Suprapubic skin (tissue), 4 donors: ENCODE measurements around the gene C12orf50. TPM values are rescaled to one million over a fixed set of nuclear protein-coding genes. Genes with fewer than 3 reads are reported as not detected.

ENCODE experiments used
- DNase-seq, 2 donors: peaks; one replicate each; pipeline ENCODE4 v3.0.0-alpha.2; 2019; ENCODE audit warnings: low spot score in 2 of 2
- H3K27ac ChIP-seq: fragments of 200-600 bp; sonication (generic); one replicate; pipeline ENCODE4 v1.5.1; 2019
- H3K27me3 ChIP-seq: fragments of 200-600 bp; sonication (generic); one replicate; pipeline ENCODE4 v1.5.1; 2019
- H3K36me3 ChIP-seq: fragments of 200-600 bp; sonication (generic); one replicate; pipeline ENCODE4 v1.5.1; 2019
- H3K4me1 ChIP-seq: fragments of 200-600 bp; sonication (generic); one replicate; pipeline ENCODE4 v1.5.1; 2019
- H3K4me3 ChIP-seq: fragments of 200-600 bp; sonication (generic); one replicate; pipeline ENCODE4 v1.5.1; 2019; ENCODE audit warnings: mild to moderate bottlenecking
- H3K9me3 ChIP-seq: fragments of 200-600 bp; sonication (generic); one replicate; pipeline ENCODE4 v1.5.1; 2019
- EP300 ChIP-seq: sonication (generic); formaldehyde crosslinking; IDR thresholded peaks from one replicate; pipeline ENCODE4 v1.6.1; 2017; ENCODE audit warnings: antibody characterized with exemption
- POLR2A ChIP-seq, 2 donors: fragments of 450-650 bp; IDR thresholded peaks; one replicate each; pipeline ENCODE4 v1.6.1; 2017; ENCODE audit warnings: antibody characterized with exemption in 2 of 2, mild to moderate bottlenecking in 2 of 2, moderate library complexity in 2 of 2
- POLR2AphosphoS5 ChIP-seq, 3 donors: sonication (generic); formaldehyde crosslinking; IDR thresholded peaks; one replicate each; pipeline ENCODE4 v1.6.1; 2017; ENCODE audit warnings: antibody characterized with exemption in 3 of 3
- WGBS: methylation state at CpG from one replicate; pipeline ENCODE4 v1.1.5; 2018; 5-methylcytosine and 5-hydroxymethylcytosine counted together
- total RNA-seq, 4 donors: library from RNA; depleted of rRNA; stranded (reverse); fragments of >200 nt; gene quantifications; one replicate each; pipeline ENCODE4 v1.1.0, GENCODE V29; 2016
- TF ChIP-seq, protein P1 (sequence below), 2 donors: fragments of 200-600 bp in 1 of 2; fragments of 450-650 bp in 1 of 2; sonication (generic) in 1 of 2; IDR thresholded peaks; one replicate each; pipeline ENCODE4 v1.5.1; 2016 to 2019; ENCODE audit warnings: antibody characterized with exemption in 2 of 2, mild to moderate bottlenecking in 1 of 2, moderate library complexity in 1 of 2

The C12orf50 gene
- total RNA-seq, 4 donors from 2014 or later, result not detected

DNA sequence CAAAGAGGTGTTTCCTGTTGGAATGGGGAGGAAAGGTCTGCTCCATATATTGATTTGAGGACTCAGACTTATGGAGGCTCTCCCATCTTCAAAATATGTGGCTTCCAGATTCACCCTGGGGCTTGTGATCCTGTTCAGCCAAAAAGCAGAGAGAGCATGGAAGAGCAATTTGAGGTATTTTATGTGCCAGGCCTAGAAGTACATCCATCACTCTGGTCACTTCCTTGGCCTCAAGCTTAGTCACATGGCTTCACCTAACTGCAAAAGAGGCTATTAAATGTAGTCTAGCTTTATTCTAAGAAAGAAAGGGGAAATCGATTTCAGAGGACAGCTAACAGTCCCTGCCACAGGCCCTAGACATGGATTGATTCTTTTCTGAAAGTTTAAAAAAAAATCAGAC, 86.2 kb downstream of the C12orf50 start:
- Histone ChIP-seq H3K27ac (no peak overlapping the region), H3K4me3 (no peak overlapping the region), H3K27me3 (no peaks in the 10 kb centered on the region), H3K4me1 (no peaks in the 10 kb centered on the region), H3K36me3 (no peaks in the 10 kb centered on the region), H3K9me3 (no peaks in the 10 kb centered on the region)
- no peak for DNase-seq
- 64% methylated on average over 1 of the region's 1 CpG for WGBS
- TF ChIP-seq POLR2A (IDR thresholded peaks at IDR 0.05) (no peak), EP300 (no peak), POLR2AphosphoS5 (IDR thresholded peaks at IDR 0.05) (no peak)
- TF ChIP-seq, protein P1, sequence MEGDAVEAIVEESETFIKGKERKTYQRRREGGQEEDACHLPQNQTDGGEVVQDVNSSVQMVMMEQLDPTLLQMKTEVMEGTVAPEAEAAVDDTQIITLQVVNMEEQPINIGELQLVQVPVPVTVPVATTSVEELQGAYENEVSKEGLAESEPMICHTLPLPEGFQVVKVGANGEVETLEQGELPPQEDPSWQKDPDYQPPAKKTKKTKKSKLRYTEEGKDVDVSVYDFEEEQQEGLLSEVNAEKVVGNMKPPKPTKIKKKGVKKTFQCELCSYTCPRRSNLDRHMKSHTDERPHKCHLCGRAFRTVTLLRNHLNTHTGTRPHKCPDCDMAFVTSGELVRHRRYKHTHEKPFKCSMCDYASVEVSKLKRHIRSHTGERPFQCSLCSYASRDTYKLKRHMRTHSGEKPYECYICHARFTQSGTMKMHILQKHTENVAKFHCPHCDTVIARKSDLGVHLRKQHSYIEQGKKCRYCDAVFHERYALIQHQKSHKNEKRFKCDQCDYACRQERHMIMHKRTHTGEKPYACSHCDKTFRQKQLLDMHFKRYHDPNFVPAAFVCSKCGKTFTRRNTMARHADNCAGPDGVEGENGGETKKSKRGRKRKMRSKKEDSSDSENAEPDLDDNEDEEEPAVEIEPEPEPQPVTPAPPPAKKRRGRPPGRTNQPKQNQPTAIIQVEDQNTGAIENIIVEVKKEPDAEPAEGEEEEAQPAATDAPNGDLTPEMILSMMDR (IDR thresholded peaks at IDR 0.05), result no peak

DNA sequence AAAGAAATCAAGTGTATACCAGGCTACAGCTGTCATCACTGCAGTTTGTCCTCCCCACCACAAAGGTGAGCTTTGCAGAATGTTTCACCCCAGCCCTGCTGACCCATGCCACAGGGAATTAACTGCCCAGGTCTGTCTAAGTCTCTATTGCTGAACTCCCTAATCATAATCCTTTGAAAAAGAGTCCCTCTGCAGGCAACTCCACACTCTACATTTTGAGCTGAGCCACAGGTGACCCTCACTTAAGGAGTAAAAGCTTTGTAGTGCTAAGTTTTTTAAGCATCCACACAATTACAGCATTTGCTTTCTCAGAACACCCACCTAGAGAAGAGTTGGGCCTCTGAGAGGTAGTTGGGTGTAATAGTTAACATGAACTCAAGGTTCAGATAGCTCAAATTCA, 90.0 kb downstream of the C12orf50 start:
- no peaks in the 10 kb centered on the region for H3K36me3 ChIP-seq
- H3K9me3 ChIP-seq, result no peaks in the 10 kb centered on the region
- no peak for DNase-seq
- H3K27ac ChIP-seq, result no peak overlapping the region
- H3K4me3 ChIP-seq, result no peak overlapping the region
- TF ChIP-seq POLR2A (IDR thresholded peaks at IDR 0.05) (no peak), POLR2AphosphoS5 (IDR thresholded peaks at IDR 0.05) (no peak), EP300 (no peak)
- TF ChIP-seq, protein P1 (IDR thresholded peaks at IDR 0.05), result no peak
- H3K27me3 ChIP-seq, result no peaks in the 10 kb centered on the region
- no peaks in the 10 kb centered on the region for H3K4me1 ChIP-seq

DNA sequence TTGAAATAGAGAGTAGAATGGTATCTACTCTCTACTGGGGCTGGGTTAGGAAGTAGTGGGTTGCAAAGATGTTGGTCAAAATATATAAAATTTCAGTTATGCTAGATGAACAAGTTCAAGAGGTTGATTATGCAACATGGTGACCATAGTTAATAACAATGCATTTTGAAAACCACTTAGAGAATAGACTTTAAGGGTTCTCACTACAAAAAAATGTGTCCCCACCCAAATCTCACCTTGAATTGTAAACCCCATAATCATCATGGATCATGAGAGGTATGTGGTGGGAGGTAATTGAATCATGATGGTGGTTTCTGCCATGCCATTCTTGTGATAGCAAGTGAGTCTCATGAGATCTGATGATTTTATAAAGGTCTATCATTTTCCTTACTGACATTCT, 94.0 kb downstream of the C12orf50 start:
- H3K27ac ChIP-seq, result no peak overlapping the region
- no peaks in the 10 kb centered on the region for H3K36me3 ChIP-seq
- TF ChIP-seq EP300 (no peak), POLR2AphosphoS5 (IDR thresholded peaks at IDR 0.05) (no peak), POLR2A (IDR thresholded peaks at IDR 0.05) (no peak)
- TF ChIP-seq, protein P1 (IDR thresholded peaks at IDR 0.05), result no peak

DNA sequence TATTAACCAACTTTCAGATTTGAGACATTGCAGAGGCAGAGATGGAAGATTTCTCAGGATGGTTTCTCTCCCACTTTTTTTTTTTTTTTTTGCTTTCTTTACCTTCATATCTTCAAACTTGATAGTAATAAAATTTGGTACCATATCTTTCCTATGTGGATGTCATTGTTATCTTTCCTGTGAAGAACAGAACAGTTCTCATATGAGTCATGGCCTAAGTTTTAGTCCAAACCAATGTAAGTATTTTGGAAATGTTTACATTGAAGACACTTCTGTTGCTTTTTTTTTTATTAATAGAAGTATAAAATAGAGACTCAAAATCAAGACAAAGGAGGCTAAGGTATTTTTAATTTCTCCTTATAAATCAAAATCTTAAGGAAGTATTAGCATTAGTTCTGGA, 95.2 kb downstream of the C12orf50 start:
- DNase-seq, result no peak
- Histone ChIP-seq H3K9me3 (no peaks in the 10 kb centered on the region), H3K36me3 (no peaks in the 10 kb centered on the region), H3K27me3 (no peaks in the 10 kb centered on the region), H3K27ac (no peak overlapping the region), H3K4me3 (no peak overlapping the region), H3K4me1 (no peaks in the 10 kb centered on the region)
- no peak for TF ChIP-seq EP300
- TF ChIP-seq POLR2AphosphoS5 (IDR thresholded peaks at IDR 0.05), result no peak
- TF ChIP-seq, protein P1 (IDR thresholded peaks at IDR 0.05), result no peak
- no peak for TF ChIP-seq POLR2A (IDR thresholded peaks at IDR 0.05)

More for the DNA sequence above, 94.0 kb downstream of the C12orf50 start:
- Histone ChIP-seq H3K4me3 (no peak overlapping the region), H3K4me1 (no peaks in the 10 kb centered on the region), H3K27me3 (no peaks in the 10 kb centered on the region), H3K9me3 (no peaks in the 10 kb centered on the region)
- DNase-seq, result no peak

DNA sequence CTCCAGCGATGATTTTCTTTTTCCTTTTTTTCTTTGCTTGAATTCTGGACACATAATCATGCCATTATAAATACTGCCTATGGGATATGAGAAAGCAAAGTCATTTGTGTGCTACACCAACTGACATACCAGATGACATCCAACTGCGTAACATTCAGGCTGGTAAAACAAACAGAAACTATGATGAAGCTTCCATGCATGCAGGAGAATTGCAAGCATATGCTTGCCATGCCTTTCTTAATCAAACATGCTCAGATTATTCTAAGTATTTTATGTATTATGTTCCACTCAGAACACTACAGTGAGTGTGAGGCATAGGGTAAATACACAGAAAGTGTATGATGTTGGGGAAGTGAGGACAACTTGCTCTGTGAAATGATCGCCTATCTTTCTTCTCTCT, 97.4 kb downstream of the C12orf50 start:
- WGBS, result 73% methylated on average over 3 of the region's 3 CpGs
- H3K9me3 ChIP-seq, result no peaks in the 10 kb centered on the region
- no peaks in the 10 kb centered on the region for H3K27me3 ChIP-seq
- DNase-seq, result no peak
- H3K36me3 ChIP-seq, result no peaks in the 10 kb centered on the region
- no peaks in the 10 kb centered on the region for H3K4me1 ChIP-seq
- H3K4me3 ChIP-seq, result no peak overlapping the region
- no peak overlapping the region for H3K27ac ChIP-seq
- TF ChIP-seq EP300 (no peak), POLR2A (IDR thresholded peaks at IDR 0.05) (no peak), POLR2AphosphoS5 (IDR thresholded peaks at IDR 0.05) (no peak)
- TF ChIP-seq, protein P1 (IDR thresholded peaks at IDR 0.05), result no peak
